Naive thymus-derived CD4-positive, alpha-beta T cell (primary cell): ENCODE data around the gene CLEC2B. TPM values are rescaled to one million over a fixed set of nuclear protein-coding genes. Genes with fewer than 3 reads are reported as not detected.
A peak's percentile ranks its signal among the peaks of the same experiment; 100 is the strongest.

Source experiments
- ATAC-seq: fragments of 150-1000 bp; cut with Tn5 transposase; 2 replicates; pipeline ENCODE4 v1.10.0; 2021; ENCODE audit warnings: mild to moderate bottlenecking, moderate library complexity
- CTCF ChIA-PET: fragments of 350-600 bp; sonication (Branson Sonifier 250); formaldehyde crosslinking; loops from one replicate; lab custom pipeline; 2021; ENCODE audit warnings: antibody characterized with exemption; lab: Charles Lee
- POLR2A ChIA-PET: fragments of 350-600 bp; sonication (Branson Sonifier 250); formaldehyde crosslinking; loops from one replicate; lab custom pipeline; 2021; ENCODE audit warnings: antibody characterized with exemption, inconsistent platforms; lab: Charles Lee
- DNase-seq, 9 donors: peaks; one replicate each; pipeline versions ENCODE4 v3.0.0 to v3.0.0-alpha.2; 2020 to 2022; ENCODE audit warnings: mixed read lengths in 1 of 9
- H3K27ac ChIP-seq: one replicate; pipeline ENCODE4 v1.7.0; 2013; ENCODE audit warnings: mild to moderate bottlenecking, low read depth, low read length, moderate library complexity
- H3K27me3 ChIP-seq, 2 donors: one replicate each; pipeline ENCODE4 v1.7.0; 2013; ENCODE audit warnings: low read length in 2 of 2, mild to moderate bottlenecking in 2 of 2, moderate library complexity in 2 of 2; ENCODE audit not compliant: control insufficient read depth in 2 of 2, insufficient read depth in 2 of 2
- H3K36me3 ChIP-seq, 3 experiments: 1 replicate in 2 of 3; 2 replicates in 1 of 3; pipeline ENCODE4 v1.7.0; 2013; ENCODE audit warnings: low read length in 3 of 3, mild to moderate bottlenecking in 3 of 3, moderate library complexity in 1 of 3; ENCODE audit not compliant: insufficient read depth in 3 of 3, control insufficient read depth in 2 of 3
- H3K4me1 ChIP-seq, 2 donors: one replicate each; pipeline ENCODE4 v1.7.0; 2013; ENCODE audit warnings: low read length in 2 of 2, mild to moderate bottlenecking in 2 of 2, moderate library complexity in 1 of 2; ENCODE audit not compliant: control insufficient read depth in 2 of 2, insufficient read depth in 2 of 2
- H3K4me3 ChIP-seq: 2 replicates; pipeline ENCODE4 v1.7.0; 2013; ENCODE audit warnings: mild to moderate bottlenecking, low read length
- H3K9me3 ChIP-seq, 3 experiments: 1 replicate in 2 of 3; 2 replicates in 1 of 3; pipeline ENCODE4 v1.7.0; 2013; ENCODE audit warnings: low read length in 3 of 3; ENCODE audit not compliant: control insufficient read depth in 2 of 3
- H3K27ac Mint-ChIP-seq, 9 donors: one replicate each; pipeline ENCODE4 v1.8.0; 2020 to 2022; ENCODE audit warnings: mixed read lengths in 9 of 9, mild to moderate bottlenecking in 8 of 9, moderate library complexity in 5 of 9, inconsistent platforms in 2 of 9
- H3K27me3 Mint-ChIP-seq, 5 donors: one replicate each; pipeline ENCODE4 v1.8.0; 2021 to 2022; ENCODE audit warnings: mixed read lengths in 5 of 5, mild to moderate bottlenecking in 1 of 5
- H3K36me3 Mint-ChIP-seq, 5 donors: one replicate each; pipeline ENCODE4 v1.8.0; 2020 to 2022; ENCODE audit warnings: mixed read lengths in 5 of 5, mild to moderate bottlenecking in 3 of 5, inconsistent platforms in 1 of 5
- H3K4me1 Mint-ChIP-seq, 7 donors: one replicate each; pipeline ENCODE4 v1.8.0; 2020 to 2022; ENCODE audit warnings: mixed read lengths in 7 of 7, mild to moderate bottlenecking in 3 of 7, inconsistent platforms in 1 of 7
- H3K4me3 Mint-ChIP-seq, 10 donors: one replicate each; pipeline ENCODE4 v1.8.0; 2020 to 2022; ENCODE audit warnings: mild to moderate bottlenecking in 10 of 10, mixed read lengths in 10 of 10, moderate library complexity in 6 of 10, inconsistent platforms in 2 of 10
- H3K9me3 Mint-ChIP-seq, 11 donors: one replicate each; pipeline ENCODE4 v1.8.0; 2020 to 2022; ENCODE audit warnings: mixed read lengths in 11 of 11, mild to moderate bottlenecking in 4 of 11, inconsistent platforms in 1 of 11, moderate library complexity in 1 of 11
- intact Hi-C, 2 donors: fragments of 100-400 bp; cut with micrococcal nuclease; formaldehyde crosslinking; loops; one replicate each; pipeline ENCODE4 v1.15.1; 2023
- polyA plus RNA-seq, 2 donors: library from polyadenylated mRNA; unstranded; fragments of 300-500 nt; fragmentation: Illumina TruSeq; gene quantifications; one replicate each; pipeline ENCODE4 v1.2.3, GENCODE V29; 2021
- total RNA-seq, 6 experiments: library from RNA in 5 of 6; stranded (reverse) in 5 of 6; gene quantifications; 1 replicate in 5 of 6; 2 replicates in 1 of 6; pipeline ENCODE4 v1.2.3 and lab custom pipeline; 2021 to 2026

Gene CLEC2B
- total and polyA plus RNA-seq, 7 experiments from 2014 or later, result 22.1 to 86.8 (median 71.7) TPM

DNA sequence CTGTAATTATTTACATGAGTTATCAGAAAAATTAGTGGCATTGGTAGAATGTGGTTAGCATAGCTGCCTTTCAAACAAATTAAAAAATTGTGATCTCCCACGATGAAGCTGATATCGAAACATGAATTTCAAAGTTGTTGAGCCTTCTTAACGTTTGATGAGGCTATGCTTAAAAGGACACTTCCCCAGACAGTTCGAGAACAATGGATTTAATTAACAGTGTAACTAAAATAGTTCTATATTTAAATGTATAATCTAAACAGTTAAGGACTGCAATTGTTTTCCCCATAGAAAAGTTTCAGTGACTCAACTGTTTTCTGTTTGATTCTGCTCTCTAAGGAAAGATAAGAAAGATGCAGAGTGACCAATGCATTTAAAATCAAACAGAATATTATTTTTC, 1.6 kb downstream of the CLEC2B start:
- Histone ChIP-seq H3K27ac (peak overlapping the region; percentile 94), H3K9me3 (peaks cover 0 to 4% (median 0%) of the 10 kb centered on the region in 3 experiments), H3K4me1 (peaks cover 12 to 21% of the 10 kb centered on the region in 2 donors), H3K4me3 (peak overlapping the region; percentile 70), H3K27me3 (no peaks in the 10 kb centered on the region), H3K36me3 (peaks cover 0 to 5% (median 0%) of the 10 kb centered on the region in 3 experiments)
- Mint-ChIP-seq H3K36me3 (peaks cover 12 to 33% (median 19%) of the 10 kb centered on the region in 5 donors), H3K9me3 (peaks cover 5 to 18% (median 11%) of the 10 kb centered on the region in 11 donors), H3K4me3 (peak overlapping the region; percentile 82 to 99 (median 92)), H3K27me3 (no peaks in the 10 kb centered on the region), H3K27ac (peak overlapping the region; percentile 84 to 100 (median 92)), H3K4me1 (peaks cover 25 to 55% (median 43%) of the 10 kb centered on the region in 7 donors)
- no peak for ATAC-seq
- peak in 1 of 9 donors; percentile 26 for DNase-seq
- intact Hi-C loops, result loop anchor here (2.0 to 5.0 kb wide), 5 partner anchors 40 to 855 kb away; partner anchors contain the start of genes MAGOHB (in 1 of the 2) and YBX3 (in 1 of the 2)
- ChIA-PET POLR2A (interaction anchor here (0.6 to 4.2 kb wide), 18 partner anchors 22 to 857 kb away, joined by 3 to 88 read pairs (median 4); partner anchors contain the start of genes CD69 and GABARAPL1), CTCF (interaction anchor here (0.6 to 1.3 kb wide), 4 partner anchors 54 to 118 kb away, joined by 3 to 4 read pairs (median 4); no protein-coding TSS in a partner anchor)

DNA sequence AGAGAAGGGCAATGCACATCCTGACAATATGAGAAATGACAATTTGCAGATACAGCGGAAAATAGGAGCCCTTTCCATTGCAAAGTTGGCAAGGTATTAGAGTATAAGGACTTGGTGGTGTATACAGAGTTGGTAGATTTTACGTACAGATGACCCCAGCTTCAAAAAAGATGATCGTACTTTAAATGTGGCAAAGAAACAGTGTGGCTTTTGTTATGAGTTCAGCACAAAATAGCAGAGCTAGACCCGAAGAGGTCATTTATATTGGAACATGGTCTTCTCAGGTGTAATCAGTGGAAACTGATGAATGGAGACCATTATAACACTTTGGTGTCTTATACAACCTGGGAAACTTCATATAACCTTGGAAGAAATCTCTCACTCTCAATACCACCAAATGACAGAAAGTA, 2.3 kb downstream of the CLEC2B start:
- peaks cover 14 to 34% (median 25%) of the 10 kb centered on the region in 5 donors for H3K36me3 Mint-ChIP-seq
- Histone ChIP-seq H3K4me3 (peak overlapping the region; percentile 70), H3K9me3 (peaks cover 0 to 4% (median 0%) of the 10 kb centered on the region in 3 experiments), H3K27ac (peak overlapping the region; percentile 94), H3K27me3 (no peaks in the 10 kb centered on the region), H3K36me3 (peaks cover 0 to 5% (median 0%) of the 10 kb centered on the region in 3 experiments), H3K4me1 (peaks cover 13 to 23% of the 10 kb centered on the region in 2 donors)
- ATAC-seq, result no peak
- H3K9me3 Mint-ChIP-seq, result peaks cover 5 to 18% (median 11%) of the 10 kb centered on the region in 11 donors
- intact Hi-C loops, result loop anchor here (1.0 to 5.0 kb wide), 7 partner anchors 7 to 856 kb away; partner anchors contain the start of genes MAGOHB (in 1 of the 2) and YBX3 (in 1 of the 2)
- peak overlapping the region; percentile 68 to 100 (median 92) for H3K27ac Mint-ChIP-seq
- no peaks in the 10 kb centered on the region for H3K27me3 Mint-ChIP-seq
- ChIA-PET POLR2A (interaction anchor here (0.6 to 4.2 kb wide), 16 partner anchors 11 to 493 kb away, joined by 3 to 88 read pairs (median 4); partner anchors contain the start of gene CD69), CTCF (interaction anchor here (0.7 to 1.6 kb wide), 7 partner anchors 53 to 124 kb away, joined by 3 to 5 read pairs (median 4); no protein-coding TSS in a partner anchor)
- peaks cover 29 to 55% (median 46%) of the 10 kb centered on the region in 7 donors for H3K4me1 Mint-ChIP-seq
- no peak for DNase-seq
- peak overlapping the region; percentile 82 to 99 (median 92) for H3K4me3 Mint-ChIP-seq

DNA sequence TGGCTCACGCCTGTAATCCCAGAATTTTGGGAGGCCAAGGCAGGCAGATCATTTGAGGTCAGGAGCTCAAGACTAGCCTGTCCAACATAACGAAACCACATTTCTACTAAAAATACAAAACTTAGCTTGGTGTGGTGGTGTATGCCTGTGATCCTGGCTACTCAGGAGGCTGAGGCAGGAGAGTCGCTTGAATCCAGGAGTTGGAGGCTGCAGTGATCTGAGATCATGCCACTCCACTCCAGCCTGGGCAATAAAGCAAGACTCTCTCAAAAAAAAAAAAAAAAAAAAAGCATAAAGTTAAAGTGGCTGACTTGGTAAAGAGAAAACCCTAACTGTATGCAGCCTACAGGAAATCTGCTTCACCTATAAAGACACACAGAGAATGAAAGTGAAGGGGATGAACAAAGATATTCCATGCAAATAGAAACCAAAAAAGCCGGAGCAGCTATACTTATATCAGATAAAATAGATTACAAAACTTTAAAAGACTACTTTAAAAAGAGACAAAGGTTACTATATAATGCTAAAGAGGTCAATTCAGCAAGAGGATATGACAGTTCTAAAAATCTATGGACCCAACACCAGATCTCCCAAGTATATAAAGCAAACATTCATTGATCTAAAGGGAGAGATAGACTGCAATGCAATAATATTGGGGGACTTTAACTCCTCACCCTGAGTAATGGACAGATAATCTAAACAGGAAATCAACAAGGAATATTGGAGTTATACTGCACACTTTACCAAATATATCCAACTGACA, 4.1 kb downstream of the CLEC2B start:
- H3K4me3 Mint-ChIP-seq, result peak overlapping the region; percentile 83 to 99 (median 92)
- Histone ChIP-seq H3K27ac (peak overlapping the region; percentile 94), H3K4me1 (peaks cover 13 to 20% of the 10 kb centered on the region in 2 donors), H3K27me3 (no peaks in the 10 kb centered on the region), H3K4me3 (peak overlapping the region; percentile 60), H3K36me3 (peaks cover 0 to 5% (median 3%) of the 10 kb centered on the region in 3 experiments), H3K9me3 (peaks cover 0 to 4% (median 0%) of the 10 kb centered on the region in 3 experiments)
- peaks cover 5 to 18% (median 11%) of the 10 kb centered on the region in 11 donors for H3K9me3 Mint-ChIP-seq
- ATAC-seq (peak; percentile 33), DNase-seq (peak in 7 of 9 donors; percentile 14 to 41 (median 23))
- intact Hi-C loops, result loop anchor here (1.0 to 5.0 kb wide), 6 partner anchors 20 to 747 kb away; partner anchors contain the start of gene MAGOHB (in 1 of the 2)
- H3K27ac Mint-ChIP-seq, result peak overlapping the region; percentile 76 to 100 (median 92)
- H3K36me3 Mint-ChIP-seq, result peaks cover 14 to 40% (median 34%) of the 10 kb centered on the region in 5 donors
- no peaks in the 10 kb centered on the region for H3K27me3 Mint-ChIP-seq
- ChIA-PET CTCF (no interaction called here), POLR2A (interaction anchor here (0.6 to 1.0 kb wide), 4 partner anchors 11 to 62 kb away, joined by 3 read pairs; no protein-coding TSS in a partner anchor)
- H3K4me1 Mint-ChIP-seq, result peaks cover 36 to 59% (median 47%) of the 10 kb centered on the region in 7 donors

DNA sequence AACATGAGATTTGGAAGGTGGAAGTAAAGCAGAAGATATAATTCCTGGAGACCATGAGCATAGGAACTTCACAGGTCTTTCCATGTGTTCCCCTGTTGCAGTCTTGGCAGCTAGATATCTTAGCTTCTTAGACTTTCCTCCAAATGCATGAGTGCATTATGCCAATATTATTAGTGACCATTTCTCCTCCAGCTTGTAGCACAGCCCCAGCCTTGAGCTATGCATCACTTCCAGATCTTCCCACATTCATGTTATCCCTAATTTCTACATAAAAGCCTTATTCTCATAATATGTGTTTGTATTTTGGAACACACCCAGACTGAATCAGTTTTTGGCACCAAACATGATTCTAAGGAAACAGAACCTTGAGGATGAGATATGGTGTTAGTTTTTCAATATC, 11.0 kb downstream of the CLEC2B start:
- intact Hi-C loops, result loop anchor here in 1 of 2 donors (1.0 kb wide), 1 partner anchor 8 kb away; no protein-coding TSS in a partner anchor
- Mint-ChIP-seq H3K4me3 (no peak overlapping the region), H3K9me3 (peaks cover 0 to 5% (median 1%) of the 10 kb centered on the region in 11 donors), H3K36me3 (peaks cover 19 to 71% (median 61%) of the 10 kb centered on the region in 5 donors), H3K27me3 (no peaks in the 10 kb centered on the region), H3K27ac (peak overlapping the region in 1 of 9 donors; percentile 22), H3K4me1 (peaks cover 29 to 91% (median 72%) of the 10 kb centered on the region in 7 donors)
- peaks cover 13 to 19% of the 10 kb centered on the region in 2 donors for H3K4me1 ChIP-seq
- no peaks in the 10 kb centered on the region for H3K27me3 ChIP-seq
- ChIA-PET CTCF (interaction anchor here (0.6 to 0.7 kb wide), 2 partner anchors 13 to 67 kb away, joined by 3 read pairs; no protein-coding TSS in a partner anchor), POLR2A (no interaction called here)
- DNase-seq (no peak), ATAC-seq (no peak)
- no peak overlapping the region for H3K27ac ChIP-seq
- no peak overlapping the region for H3K4me3 ChIP-seq
- H3K9me3 ChIP-seq, result peaks cover 0 to 2% (median 0%) of the 10 kb centered on the region in 3 experiments
- peaks cover 5 to 48% (median 38%) of the 10 kb centered on the region in 3 experiments for H3K36me3 ChIP-seq

DNA sequence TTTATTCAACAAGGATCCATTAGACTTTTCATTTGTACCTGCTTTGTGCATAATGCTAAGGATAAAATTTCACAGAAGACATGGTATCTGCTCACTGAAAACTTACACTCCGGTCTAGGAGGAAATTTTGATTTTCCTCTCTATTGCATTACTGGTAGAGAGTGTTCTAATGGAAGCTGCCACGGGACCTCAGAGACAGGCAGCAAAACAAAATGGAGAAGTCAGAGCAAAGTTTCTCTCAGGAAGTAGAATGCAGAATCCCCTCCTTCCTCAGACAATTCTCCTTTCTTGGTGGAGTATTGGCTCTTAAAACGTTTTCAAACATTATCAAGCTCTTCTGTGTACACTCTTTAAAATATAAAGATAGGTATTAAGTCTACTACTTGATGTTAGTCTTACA, 12.3 kb downstream of the CLEC2B start:
- ChIA-PET POLR2A (no interaction called here), CTCF (no interaction called here)
- no peak overlapping the region for H3K27ac Mint-ChIP-seq

DNA sequence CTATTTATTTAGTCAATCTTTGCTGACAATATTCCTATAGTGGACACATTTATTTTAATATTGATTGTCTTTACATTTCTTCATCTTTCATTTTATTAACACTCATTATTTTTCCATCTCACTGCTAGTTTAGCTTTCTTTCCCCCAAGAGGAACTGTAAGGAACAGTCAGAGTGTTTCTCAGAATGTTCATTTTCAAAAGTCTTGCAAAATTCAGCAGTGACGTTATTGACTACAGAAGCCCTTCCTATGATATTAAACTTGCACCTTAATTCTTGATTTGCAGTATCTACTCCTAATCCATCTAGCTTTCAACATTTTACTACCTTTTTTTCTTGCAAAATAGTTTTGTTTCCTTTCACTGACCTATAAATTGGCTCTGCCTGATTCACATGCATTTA, 13.0 kb downstream of the CLEC2B start:
- no peak for DNase-seq
- Mint-ChIP-seq H3K9me3 (no peaks in the 10 kb centered on the region), H3K27me3 (no peaks in the 10 kb centered on the region), H3K4me3 (no peak overlapping the region), H3K4me1 (peaks cover 25 to 84% (median 63%) of the 10 kb centered on the region in 7 donors), H3K27ac (peak overlapping the region in 4 of 9 donors; percentile 20 to 60 (median 45)), H3K36me3 (peaks cover 22 to 78% (median 69%) of the 10 kb centered on the region in 5 donors)
- no peaks in the 10 kb centered on the region for H3K27me3 ChIP-seq
- POLR2A ChIA-PET, result interaction anchor here (0.9 to 1.3 kb wide), 2 partner anchors 10 to 13 kb away, joined by 3 read pairs; partner anchors contain the start of gene CLEC2B
- peaks cover 5 to 59% (median 43%) of the 10 kb centered on the region in 3 experiments for H3K36me3 ChIP-seq
- intact Hi-C loops, result no loop called here
- CTCF ChIA-PET, result no interaction called here
- H3K27ac ChIP-seq, result no peak overlapping the region
- H3K4me3 ChIP-seq, result no peak overlapping the region
- no peak for ATAC-seq
- peaks cover 3 to 10% of the 10 kb centered on the region in 2 donors for H3K4me1 ChIP-seq
- H3K9me3 ChIP-seq, result no peaks in the 10 kb centered on the region

More for the DNA sequence above, 12.3 kb downstream of the CLEC2B start:
- DNase-seq (no peak), ATAC-seq (no peak)
- H3K4me3 ChIP-seq, result no peak overlapping the region
- Mint-ChIP-seq H3K36me3 (peaks cover 17 to 73% (median 65%) of the 10 kb centered on the region in 5 donors), H3K4me3 (no peak overlapping the region), H3K27me3 (no peaks in the 10 kb centered on the region), H3K9me3 (no peaks in the 10 kb centered on the region), H3K4me1 (peaks cover 26 to 89% (median 66%) of the 10 kb centered on the region in 7 donors)
- no peaks in the 10 kb centered on the region for H3K27me3 ChIP-seq
- no peaks in the 10 kb centered on the region for H3K9me3 ChIP-seq
- no peak overlapping the region for H3K27ac ChIP-seq
- peaks cover 7 to 11% of the 10 kb centered on the region in 2 donors for H3K4me1 ChIP-seq
- H3K36me3 ChIP-seq, result peaks cover 5 to 56% (median 46%) of the 10 kb centered on the region in 3 experiments
- intact Hi-C loops, result no loop called here
